Thoracic aorta endothelial cell (primary cell): ENCODE data around the gene USB1. TPM values are rescaled to one million over a fixed set of nuclear protein-coding genes. Genes with fewer than 3 reads are reported as not detected.

Experiments
- total RNA-seq: library from RNA; depleted of rRNA; stranded (reverse); fragments of >200 nt; gene quantifications from 2 replicates; pipeline ENCODE4 v1.2.3, GENCODE V29; 2012

USB1 gene
- 34.2 and 37.8 TPM in 2 replicates for total RNA-seq

GRCh38 chr16:58000706-58001676 lies at the start of gene USB1:
USB1 (plus strand) TSS chr16:58001407; CDS start chr16:58001484, 77 bp downstream.

GRCh38 chr16:57970970-57971369 lies 30.2 kb upstream of the USB1 start, which contains the start of gene CNGB1:
CNGB1 (minus strand) TSS chr16:57971128; CDS start chr16:57967286, 3,842 bp downstream.

GRCh38 chr16:57999971-58000705 lies 1.1 kb upstream of the USB1 start, which contains the start of gene ZNF319:
ZNF319 (minus strand) TSS chr16:58000672; CDS start chr16:57998265, 2,407 bp downstream.

GRCh38 chr16:58025351-58026138 lies 24.3 kb downstream of the USB1 start, which contains the start of gene MMP15:
MMP15 (plus strand) TSS chr16:58025754; CDS start chr16:58026351, 597 bp downstream.

Other genes starting within 250 kb of the USB1 start
- gene KIFC3, start 198.9 kb upstream of the USB1 start, total RNA-seq, result 39.6 and 41.0 TPM in 2 replicates
- gene CNGB1, start 30.3 kb upstream of the USB1 start, total RNA-seq, result 0.07 and 0.53 TPM in 2 replicates
- 4.8 and 6.2 TPM in 2 replicates for gene ZNF319, start 735 bp upstream of the USB1 start, total RNA-seq
- gene MMP15, start 24.3 kb downstream of the USB1 start, total RNA-seq, result 4.5 and 5.0 TPM in 2 replicates
- 41.2 and 50.7 TPM in 2 replicates for gene CFAP20, start 128.0 kb downstream of the USB1 start, total RNA-seq
- 90.7 and 96.6 TPM in 2 replicates for gene CSNK2A2, start 196.7 kb downstream of the USB1 start, total RNA-seq